Fibroblast of peridontal ligament (primary cell): Measurements from ENCODE around the gene AUTS2.
A peak's percentile ranks its signal among the peaks of the same experiment; 100 is the strongest.
"Not testable (repeated sequence)": the region's sequence is repeated elsewhere in the genome, so short reads cannot be mapped to it uniquely, and the experiment has no call there.

ENCODE experiments used
- DNase-seq: peaks from one replicate; pipeline ENCODE4 v3.0.0-alpha.2; 2010; ENCODE audit errors: extremely low read depth

The AUTS2 gene

GRCh38 chr7:70799841-70800405, 1201.6 kb downstream of the AUTS2 start:
- no peak for DNase-seq

DNA sequence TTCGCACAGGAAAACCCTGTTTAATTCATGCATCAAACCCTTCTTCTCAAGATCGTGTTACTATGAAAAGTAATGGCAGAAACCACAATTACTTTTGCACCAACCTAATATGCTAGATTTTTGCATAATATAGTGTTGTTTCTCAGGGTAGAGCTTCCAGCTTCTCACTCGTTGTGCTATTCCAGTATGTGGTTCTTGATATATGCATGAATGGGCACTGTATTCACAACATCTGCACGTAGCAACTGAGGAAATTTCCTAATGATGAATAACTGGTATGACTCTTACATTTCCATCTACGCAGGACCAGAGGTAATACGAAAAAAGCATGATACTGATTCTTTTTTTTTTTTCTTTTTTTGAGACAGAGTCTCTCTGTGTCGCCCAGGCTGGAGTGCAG, 1207.1 kb downstream of the AUTS2 start:
- no peak for DNase-seq

- DNase-seq = no peak
These were observed 1209.4 kb downstream of the AUTS2 start for GRCh38 chr7:70807650-70808049.

DNA sequence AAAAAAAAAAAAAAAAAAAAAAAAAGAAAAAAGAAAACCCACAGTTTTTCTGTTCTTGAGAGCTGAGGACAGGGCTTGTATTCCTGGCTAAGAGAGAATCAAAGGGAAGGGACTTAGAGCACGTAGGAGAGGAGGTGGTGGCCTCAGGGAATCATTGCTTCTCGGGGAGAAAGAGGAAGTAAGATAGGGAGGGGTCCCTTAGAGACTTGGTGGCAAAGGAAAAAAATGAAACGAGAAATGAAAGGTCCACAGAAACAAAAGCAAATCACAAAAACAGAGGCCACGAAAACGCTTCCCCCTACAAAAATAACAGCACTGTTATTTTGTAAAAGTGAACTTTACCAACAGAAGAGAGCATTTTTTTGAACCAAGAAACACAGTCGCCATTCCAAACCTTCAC, 1210.6 kb downstream of the AUTS2 start:
- DNase-seq = no peak

GRCh38 chr7:70810558-70811139, 1212.4 kb downstream of the AUTS2 start:
- no peak for DNase-seq

DNA sequence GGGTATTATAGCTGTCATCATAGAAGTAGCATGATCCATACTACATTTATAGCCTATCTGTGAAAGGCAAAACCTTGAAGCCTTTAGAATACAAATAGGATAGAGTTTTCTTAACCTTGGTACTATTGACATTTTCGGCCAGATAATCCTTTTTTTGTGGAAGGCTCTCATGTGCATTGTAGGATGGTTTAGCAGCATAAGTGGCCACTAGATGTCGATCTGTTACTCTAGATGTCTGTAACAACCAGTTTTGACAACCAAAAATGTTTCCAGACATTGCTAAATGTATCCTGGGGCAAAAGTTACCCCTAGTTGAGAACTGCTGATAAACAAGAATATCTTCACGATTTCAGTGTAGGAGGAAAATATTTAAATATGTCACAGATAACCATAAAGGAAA, 1214.2 kb downstream of the AUTS2 start:
- DNase-seq = no peak

- DNase-seq = not testable (repeated sequence)
These were observed 1224.2 kb downstream of the AUTS2 start for GRCh38 chr7:70822490-70822889.

- peak; percentile 66 for DNase-seq
These were observed 1231.2 kb downstream of the AUTS2 start for GRCh38 chr7:70829221-70830059.

DNA sequence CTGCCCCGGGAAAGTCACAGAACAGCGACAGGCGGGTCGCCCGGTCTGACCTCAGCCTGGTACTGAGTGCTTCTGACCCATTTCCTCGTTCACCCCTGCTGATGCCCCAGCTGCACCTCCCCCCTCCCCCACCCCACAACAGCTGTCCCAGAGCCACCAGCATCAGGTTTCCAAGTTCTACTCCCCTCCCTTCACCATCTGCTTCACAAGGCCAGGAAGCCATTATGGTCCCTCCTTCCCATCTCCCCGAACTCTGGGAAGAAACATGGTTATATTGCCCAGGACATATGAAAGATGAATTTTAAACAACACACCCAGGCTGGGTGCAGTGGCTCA, 1231.8 kb downstream of the AUTS2 start:
- DNase-seq = no peak

DNA sequence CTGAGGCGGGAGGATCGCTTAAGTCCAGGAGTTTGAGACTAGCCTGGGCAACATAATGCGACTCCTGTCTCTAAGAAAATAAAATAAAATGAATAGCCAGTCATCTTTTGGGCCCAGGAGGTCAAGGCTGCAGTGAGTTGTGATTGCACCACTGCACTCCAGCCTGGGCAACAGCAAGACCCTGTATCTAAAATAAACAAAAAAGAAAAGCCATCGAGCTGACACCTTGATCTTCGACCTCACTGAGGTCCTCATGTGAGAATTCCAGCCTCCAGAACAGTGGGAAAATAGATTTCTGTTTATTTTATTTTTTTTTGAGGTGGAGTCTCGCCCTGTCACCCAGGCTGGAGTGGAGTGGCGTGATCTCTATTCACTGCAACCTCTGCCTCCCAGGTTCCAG, 1232.2 kb downstream of the AUTS2 start:
- no peak for DNase-seq

GRCh38 chr7:70833726-70834125, 1235.5 kb downstream of the AUTS2 start:
- DNase-seq = peak; percentile 1

GRCh38 chr7:70834424-70834823, 1236.1 kb downstream of the AUTS2 start:
- no peak for DNase-seq

GRCh38 chr7:70835658-70836057, 1237.4 kb downstream of the AUTS2 start:
- DNase-seq = no peak

- no peak for DNase-seq
These were observed 1238.0 kb downstream of the AUTS2 start for GRCh38 chr7:70836279-70836678.

DNA sequence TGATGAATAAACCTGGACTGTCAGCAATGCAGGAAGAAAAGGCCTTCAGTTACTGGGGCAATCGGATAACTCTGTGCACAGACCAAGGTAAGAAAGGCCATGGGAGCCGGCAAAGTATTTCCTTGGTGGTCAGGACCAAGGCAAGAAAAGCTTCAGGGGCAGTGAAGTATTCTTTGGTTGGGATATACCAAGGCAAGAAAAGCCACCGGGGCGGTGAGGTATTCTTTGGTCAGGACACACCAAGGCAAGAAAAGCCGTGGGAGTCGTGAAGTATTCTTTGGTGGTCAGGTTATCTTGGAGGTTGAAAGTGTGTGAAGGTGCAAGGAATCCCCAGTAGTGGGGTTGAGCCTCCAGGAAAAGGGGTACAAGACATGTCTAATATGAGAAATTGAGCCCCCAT, 1238.7 kb downstream of the AUTS2 start:
- no peak for DNase-seq

DNA sequence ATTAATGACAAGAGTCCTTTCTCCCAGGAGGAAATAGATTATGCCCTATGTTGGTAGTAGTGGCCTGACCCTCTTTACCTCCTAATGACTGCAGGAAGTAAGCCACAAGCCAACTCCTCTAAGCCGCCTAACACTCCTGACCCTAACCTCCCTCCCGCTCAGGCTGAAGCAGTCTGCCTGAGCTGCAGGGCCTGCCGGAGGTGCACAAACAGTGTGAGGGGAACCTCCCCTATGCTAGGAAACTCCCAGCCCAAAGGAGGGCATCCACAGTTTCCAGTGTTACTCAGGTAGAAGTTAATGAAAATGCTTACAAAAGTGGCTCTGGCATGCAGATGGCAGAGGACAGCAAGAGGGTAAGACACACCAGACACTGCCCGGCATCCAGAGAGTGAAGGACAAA, 1239.3 kb downstream of the AUTS2 start:
- no peak for DNase-seq

DNA sequence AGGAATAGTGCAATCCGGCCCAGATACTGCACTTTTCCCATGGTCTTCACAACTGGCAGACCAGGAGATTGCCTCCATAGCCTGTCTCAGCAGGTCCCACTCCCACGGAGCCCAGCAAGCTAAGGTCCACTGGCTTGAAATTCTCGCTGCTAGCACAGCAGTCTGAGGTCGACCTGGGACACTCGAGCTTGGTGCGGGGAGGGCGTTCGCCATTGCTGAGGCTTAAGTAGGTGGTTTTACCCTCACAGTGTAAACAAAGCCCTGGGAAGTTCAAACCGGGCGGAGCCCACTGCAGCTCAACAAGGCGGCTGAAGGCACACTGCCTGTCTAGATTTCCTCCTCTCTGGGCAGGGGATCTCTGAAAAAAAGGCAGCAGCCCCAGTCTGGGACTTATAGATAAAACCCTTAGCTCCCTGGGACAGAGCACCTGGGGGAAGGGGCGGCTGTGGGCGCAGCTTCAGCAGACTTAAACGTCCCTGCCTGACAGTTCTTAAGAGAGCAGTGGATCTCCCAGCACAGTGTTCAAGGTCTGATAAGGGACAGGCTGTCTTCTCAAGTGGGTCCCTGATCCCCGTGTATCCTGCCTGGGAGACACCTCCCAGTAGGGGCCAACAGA, 1240.1 kb downstream of the AUTS2 start:
- no peak for DNase-seq
